ENCODE results near the gene DOK1.

DOK1 gene

GRCh38 chr2:74525717-74526648, 28.5 kb upstream of the DOK1 start, which contains the start of gene DQX1:
Gene DQX1 (minus strand): TSS chr2:74526231. CDS start chr2:74525729, 502 bp downstream.
- DNase-seq, result no peak

DNA sequence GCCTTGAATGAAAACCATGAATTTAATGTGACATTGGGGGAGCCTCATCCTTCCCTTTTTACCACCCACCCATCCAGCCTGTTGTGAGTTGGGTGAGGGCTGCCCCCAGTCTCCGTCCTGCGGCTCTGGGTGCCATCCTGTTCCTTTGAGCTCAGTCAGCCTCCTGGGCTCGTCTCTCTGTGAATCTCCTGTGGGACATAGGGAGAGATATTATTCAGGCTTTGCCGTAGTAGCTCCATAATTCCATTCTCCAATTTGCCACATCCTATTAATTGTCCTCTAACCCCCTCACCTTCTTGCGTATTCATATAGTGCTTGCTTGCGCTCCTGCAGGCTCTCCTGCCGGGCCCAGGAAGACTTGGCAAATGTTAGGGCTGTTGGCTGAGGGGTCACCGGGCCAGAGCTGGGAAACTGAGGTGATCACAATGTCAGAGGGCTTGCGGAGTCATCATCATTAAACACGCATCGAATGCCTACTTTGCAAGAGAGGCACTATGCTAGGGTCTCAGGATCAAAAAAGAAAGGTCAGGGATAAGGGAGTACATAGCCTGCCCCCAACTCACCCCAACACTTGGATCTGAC, 27.8 kb upstream of the DOK1 start:
- no peak for DNase-seq

GRCh38 chr2:74527741-74528140, 26.8 kb upstream of the DOK1 start:
- DNase-seq, result no peak

GRCh38 chr2:74528600-74529356, 25.7 kb upstream of the DOK1 start:
- no peak for DNase-seq

DNA sequence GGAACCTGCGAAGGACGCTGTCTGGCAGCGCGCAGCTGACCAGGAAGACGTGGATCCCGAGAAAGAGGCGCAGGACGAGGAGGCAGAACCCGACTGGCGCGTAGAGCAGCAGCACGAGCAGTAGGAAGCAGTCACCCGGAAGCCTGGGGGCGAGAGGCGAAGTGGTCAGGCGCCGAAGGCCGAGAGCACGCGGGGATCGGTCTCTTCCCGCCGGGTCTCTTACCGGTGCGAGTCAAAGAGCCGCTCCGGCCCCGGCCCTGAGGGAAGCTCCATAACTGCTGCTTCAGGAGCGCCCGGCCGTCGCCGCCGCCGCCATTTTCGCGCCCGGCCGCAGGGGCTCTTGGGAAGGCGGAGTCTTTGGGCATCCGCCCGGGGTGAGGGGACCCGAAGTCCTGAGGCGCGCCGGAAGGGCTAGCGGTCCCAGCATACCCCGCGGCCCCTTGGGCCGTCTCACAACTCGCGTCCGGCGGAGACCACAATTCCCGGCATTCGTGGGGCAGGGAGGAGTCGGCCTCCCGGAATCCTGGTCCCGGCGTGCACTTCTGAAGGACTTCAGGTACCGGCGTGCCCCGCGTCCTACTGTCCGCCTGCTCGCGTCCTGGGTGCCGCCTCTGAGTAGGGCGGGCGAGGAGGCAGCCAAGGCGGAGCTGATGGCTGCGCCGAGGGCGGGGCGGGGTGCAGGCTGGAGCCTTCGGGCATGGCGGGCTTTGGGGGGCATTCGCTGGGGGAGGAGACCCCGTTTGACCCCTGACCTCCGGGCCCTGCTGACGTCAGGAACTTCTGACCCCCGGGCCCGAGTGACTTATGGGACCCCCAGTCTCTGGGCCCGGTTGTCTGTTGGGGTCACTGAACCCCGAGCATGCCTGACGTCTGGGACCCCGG, 24.9 kb upstream of the DOK1 start, which contains the start of the genes AUP1 and HTRA2:
Gene AUP1, minus strand, starts transcription at position 350 of the 882 bp plus-strand sequence. Its CDS starts 77 bp downstream, at position 273.
Gene HTRA2, plus strand, starts transcription at position 577 of the 882 bp plus-strand sequence. Its CDS starts 74 bp downstream, at position 651.
- DNase-seq, result peak; percentile 93

DNA sequence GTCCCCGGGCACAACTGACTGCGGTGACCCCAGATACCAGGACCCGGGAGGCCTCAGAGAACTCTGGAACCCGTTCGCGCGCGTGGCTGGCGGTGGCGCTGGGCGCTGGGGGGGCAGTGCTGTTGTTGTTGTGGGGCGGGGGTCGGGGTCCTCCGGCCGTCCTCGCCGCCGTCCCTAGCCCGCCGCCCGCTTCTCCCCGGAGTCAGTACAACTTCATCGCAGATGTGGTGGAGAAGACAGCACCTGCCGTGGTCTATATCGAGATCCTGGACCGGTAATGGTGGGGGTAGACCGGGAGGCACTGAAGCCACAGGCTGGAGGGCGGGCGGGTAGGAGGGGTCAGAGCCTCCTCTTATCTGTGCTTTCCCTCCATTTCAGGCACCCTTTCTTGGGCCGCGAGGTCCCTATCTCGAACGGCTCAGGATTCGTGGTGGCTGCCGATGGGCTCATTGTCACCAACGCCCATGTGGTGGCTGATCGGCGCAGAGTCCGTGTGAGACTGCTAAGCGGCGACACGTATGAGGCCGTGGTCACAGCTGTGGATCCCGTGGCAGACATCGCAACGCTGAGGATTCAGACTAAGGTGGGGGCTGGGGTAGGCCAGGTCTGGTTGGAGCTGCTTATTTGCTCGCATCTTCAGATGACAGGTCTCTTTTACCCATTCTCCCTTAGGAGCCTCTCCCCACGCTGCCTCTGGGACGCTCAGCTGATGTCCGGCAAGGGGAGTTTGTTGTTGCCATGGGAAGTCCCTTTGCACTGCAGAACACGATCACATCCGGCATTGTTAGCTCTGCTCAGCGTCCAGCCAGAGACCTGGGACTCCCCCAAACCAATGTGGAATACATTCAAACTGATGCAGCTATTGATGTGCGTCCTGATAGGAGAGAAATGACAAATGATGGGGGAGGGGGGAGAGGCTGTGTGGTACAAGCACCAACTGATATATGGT, 24.0 kb upstream of the DOK1 start:
- DNase-seq, result peak; percentile 51

DNA sequence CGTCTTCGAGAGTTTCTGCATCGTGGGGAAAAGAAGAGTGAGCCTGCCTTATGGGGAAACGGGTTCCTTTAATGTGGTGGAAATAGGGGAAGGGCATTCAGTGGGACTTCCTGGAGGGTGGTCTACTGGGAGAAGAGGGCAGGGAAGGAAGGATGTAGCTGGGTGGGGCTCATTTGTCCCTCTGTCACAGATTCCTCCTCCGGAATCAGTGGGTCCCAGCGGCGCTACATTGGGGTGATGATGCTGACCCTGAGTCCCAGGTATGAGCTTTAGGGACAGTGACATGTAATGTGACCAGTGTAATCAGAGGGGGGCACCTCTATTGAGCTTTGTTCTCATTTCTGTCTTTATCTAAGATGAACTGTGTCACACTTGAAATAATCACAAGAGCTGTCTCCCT, 22.9 kb upstream of the DOK1 start:
- no peak for DNase-seq

GRCh38 chr2:74532222-74532621, 22.3 kb upstream of the DOK1 start:
- DNase-seq, result peak; percentile 53

DNA sequence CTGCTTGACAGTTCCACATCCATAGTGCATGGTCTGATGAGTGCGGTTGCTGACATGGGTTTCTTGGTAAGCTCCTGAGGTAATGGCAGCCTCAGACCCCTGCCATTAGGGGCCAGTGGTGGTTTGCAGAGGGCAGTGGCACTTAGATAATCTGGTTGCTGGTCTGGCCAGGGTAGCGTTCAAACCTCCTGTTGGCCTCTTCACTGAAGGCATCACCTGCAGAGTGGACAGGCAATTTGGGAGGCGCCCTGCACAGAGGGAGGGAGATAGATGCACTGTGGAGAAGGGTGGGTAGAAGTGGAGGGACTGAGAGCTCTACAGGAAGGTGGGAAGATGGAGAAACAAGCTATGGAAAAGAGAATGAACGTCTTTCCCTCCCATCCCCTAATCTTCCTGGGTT, 21.1 kb upstream of the DOK1 start:
- no peak for DNase-seq

DNA sequence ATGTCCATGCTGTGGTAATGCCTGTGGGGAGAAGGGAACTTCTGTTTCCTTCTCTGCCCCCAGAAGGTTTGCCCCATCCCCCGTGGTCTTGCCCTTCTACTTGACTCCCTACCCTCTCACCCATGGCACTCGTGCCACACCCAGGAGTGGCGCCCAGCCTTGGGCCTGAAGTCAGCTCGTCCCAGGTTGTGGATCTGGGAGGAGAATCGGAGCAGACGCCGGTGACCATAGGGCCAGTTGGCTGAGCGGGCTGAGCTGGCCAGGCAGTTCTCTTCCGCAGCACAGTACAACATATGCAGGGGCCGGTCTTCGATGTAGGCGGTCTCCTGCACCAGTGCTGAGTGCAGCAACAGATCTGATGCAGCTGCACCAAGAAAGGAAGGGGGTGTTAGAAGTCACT, 20.1 kb upstream of the DOK1 start:
- no peak for DNase-seq

- no peak for DNase-seq
Measured at GRCh38 chr2:74535440-74535965, 19.0 kb upstream of the DOK1 start.

- no peak for DNase-seq
Measured at GRCh38 chr2:74536166-74536950, 18.2 kb upstream of the DOK1 start.

- no peak for DNase-seq
Measured at GRCh38 chr2:74537140-74537539, 17.4 kb upstream of the DOK1 start.

GRCh38 chr2:74538881-74539339, 15.6 kb upstream of the DOK1 start:
- no peak for DNase-seq

DNA sequence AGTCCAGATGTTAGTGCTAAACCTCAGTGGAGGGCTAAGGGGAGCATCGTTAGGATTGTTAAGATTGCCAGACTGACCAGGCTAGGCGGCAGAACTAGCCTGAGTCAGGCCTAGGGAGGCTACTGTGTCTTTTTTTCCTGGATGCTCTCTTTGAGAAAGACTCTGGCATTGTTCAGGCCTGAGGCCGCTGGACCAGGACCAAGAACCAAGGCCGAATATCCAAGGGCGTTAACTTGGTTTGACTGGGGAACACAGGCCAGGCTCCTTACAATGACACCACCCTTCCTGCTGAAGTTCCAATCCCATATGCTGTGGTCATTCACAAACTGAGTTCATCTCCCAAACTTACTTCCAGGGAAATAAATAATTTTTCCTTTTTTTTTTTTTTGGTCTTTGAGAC, 14.2 kb upstream of the DOK1 start:
- DNase-seq, result no peak

DNA sequence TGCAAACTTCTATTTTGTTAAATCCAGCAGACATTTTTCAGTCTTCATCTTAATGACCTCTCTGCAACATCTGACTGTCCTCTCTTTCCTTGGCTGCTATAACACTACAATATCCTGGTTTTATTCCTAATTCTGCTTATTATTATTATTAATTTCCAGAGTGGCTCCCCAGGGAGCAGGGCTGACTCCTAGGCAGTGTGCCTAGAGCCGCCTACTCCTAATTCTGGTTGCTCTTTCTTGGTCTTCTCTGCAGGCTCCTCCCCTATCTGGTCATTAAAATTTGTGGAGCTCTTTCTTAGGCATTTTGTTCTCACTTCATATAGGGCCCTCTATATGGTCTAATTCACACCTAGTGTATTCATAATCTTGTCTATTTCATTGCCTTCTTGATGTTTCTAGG, 11.5 kb upstream of the DOK1 start:
- DNase-seq, result no peak

DNA sequence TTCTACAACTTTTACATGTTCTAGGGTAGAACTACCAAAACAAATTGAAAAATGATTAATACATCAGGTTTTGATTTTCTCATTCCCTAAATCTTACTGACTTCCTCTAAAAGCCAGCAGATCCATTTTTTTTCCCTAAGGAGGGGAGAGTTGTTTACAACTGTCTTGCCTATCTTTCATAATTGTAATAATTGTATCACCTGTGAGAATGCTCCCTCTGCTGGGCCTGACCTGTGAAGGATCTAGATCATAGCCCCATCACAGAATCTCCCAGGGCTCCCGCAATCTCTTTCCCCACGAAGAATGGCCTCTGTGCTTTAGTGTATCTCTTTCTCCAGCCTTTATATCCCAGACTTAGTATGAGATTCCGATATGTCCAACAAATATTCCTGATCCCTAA, 9.9 kb upstream of the DOK1 start:
- peak; percentile 11 for DNase-seq

DNA sequence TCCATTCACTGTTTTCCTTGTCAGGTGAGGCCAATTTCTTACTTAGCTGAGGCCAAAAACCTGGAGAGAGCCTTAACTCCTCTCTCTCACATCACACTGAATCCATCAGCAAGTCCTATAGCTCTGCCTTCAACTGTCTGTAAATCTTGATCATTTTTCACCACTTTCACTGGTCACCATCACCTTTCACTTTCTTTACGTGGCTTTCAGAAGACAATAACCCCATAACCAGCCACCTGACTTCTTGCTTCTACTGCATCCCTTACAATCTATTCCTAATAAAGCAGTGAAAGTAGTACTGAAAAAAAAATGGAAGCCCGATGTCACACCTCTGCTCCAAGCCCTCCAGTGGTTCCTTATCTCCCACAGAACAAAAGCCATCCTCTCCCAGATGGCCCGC, 8.5 kb upstream of the DOK1 start:
- no peak for DNase-seq

DNA sequence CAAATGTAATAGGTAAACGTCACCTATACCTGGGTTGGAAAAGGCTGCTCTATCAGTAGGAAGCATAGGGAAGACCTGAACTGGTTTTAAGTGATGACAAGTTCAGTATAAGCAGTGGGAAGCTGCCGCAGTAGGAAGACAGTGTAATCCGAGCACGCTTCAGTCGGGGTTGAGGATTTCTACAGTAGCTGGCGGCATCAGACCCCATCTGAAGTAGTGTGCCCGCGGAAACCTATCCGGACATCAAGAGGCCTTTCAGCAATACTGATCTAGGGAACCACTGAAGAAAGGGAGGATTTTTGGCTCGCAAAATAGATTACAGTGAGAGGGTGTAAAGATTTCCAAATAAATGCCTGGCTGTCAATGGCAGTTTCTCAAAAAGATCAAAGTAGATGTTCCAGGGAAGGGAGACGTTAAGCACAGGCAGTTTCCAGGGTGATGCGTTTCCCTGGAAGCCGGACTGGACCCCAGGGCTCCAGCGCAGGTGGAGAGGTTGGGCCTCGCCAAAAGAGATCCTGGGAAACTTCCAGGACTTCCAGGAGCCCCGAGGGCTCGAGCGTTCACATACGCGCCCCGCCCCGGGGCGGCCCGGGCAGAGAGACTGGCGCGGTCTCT, 6.1 kb upstream of the DOK1 start:
- no peak for DNase-seq

All from CD4-positive, alpha-beta T cell treated with Interleukin-4 for 4 hours (primary cell).